Mesenchymal stem cell (in vitro differentiated cells and primary cell): ENCODE data around the gene GP1BA.

Experiments
- DNase-seq: peaks from one replicate; pipeline ENCODE4 v3.0.0-alpha.2; 2013
- H2AFZ ChIP-seq: one replicate; pipeline ENCODE4 v1.6.1; 2013; ENCODE audit warnings: low read depth, mild to moderate bottlenecking, control low read depth, inconsistent platforms, low read length, moderate library complexity
- H2AK5ac ChIP-seq: 2 replicates; pipeline ENCODE4 v1.6.1; 2013; ENCODE audit warnings: low read length, moderate library complexity, mild to moderate bottlenecking, inconsistent platforms; ENCODE audit not compliant: severe bottlenecking
- H2BK120ac ChIP-seq: one replicate; pipeline ENCODE4 v1.6.1; 2013; ENCODE audit warnings: low read depth, mild to moderate bottlenecking, inconsistent platforms, low read length, moderate library complexity
- H2BK12ac ChIP-seq, 2 experiments: one replicate each; pipeline ENCODE4 v1.6.1; 2013; ENCODE audit warnings: inconsistent platforms in 2 of 2, low read length in 2 of 2, mild to moderate bottlenecking in 2 of 2, moderate library complexity in 2 of 2, control low read depth in 1 of 2
- H2BK15ac ChIP-seq: one replicate; pipeline ENCODE4 v1.6.1; 2013; ENCODE audit warnings: mild to moderate bottlenecking, low read depth, inconsistent platforms; ENCODE audit not compliant: poor library complexity, severe bottlenecking
- H2BK5ac ChIP-seq: 2 replicates; pipeline ENCODE4 v1.6.1; 2013; ENCODE audit warnings: low read depth, mild to moderate bottlenecking, low read length, control low read depth, inconsistent platforms; ENCODE audit not compliant: poor library complexity, severe bottlenecking
- H3K14ac ChIP-seq, 2 experiments: one replicate each; pipeline ENCODE4 v1.6.1; 2013; ENCODE audit warnings: inconsistent platforms in 2 of 2, low read length in 2 of 2, control low read depth in 1 of 2, mild to moderate bottlenecking in 1 of 2, moderate library complexity in 1 of 2
- H3K18ac ChIP-seq, 2 experiments: one replicate each; pipeline ENCODE4 v1.6.1; 2013; ENCODE audit warnings: inconsistent platforms in 2 of 2, low read length in 2 of 2, control low read depth in 1 of 2, low read depth in 1 of 2, mild to moderate bottlenecking in 1 of 2
- H3K23ac ChIP-seq, 2 experiments: one replicate each; pipeline ENCODE4 v1.6.1; 2013; ENCODE audit warnings: inconsistent platforms in 2 of 2, low read length in 2 of 2, mild to moderate bottlenecking in 2 of 2, moderate library complexity in 2 of 2, control low read depth in 1 of 2
- H3K27ac ChIP-seq: 2 replicates; pipeline ENCODE4 v1.5.1; 2013; ENCODE audit warnings: mild to moderate bottlenecking, moderate library complexity, low read length, control low read depth, inconsistent platforms; ENCODE audit not compliant: poor library complexity, severe bottlenecking
- H3K27me3 ChIP-seq, 2 experiments: 2 replicates each; pipeline versions ENCODE4 v1.6.1 to v1.7.0; 2013; ENCODE audit warnings: low read length in 2 of 2, mild to moderate bottlenecking in 2 of 2, moderate library complexity in 2 of 2, control low read depth in 1 of 2, inconsistent platforms in 1 of 2; ENCODE audit not compliant: control insufficient read depth in 1 of 2, insufficient read depth in 1 of 2
- H3K36me3 ChIP-seq, 2 experiments: 2 replicates each; pipeline versions ENCODE4 v1.6.1 to v1.7.0; 2013; ENCODE audit warnings: low read length in 2 of 2, control low read depth in 1 of 2, inconsistent platforms in 1 of 2, low read depth in 1 of 2, mild to moderate bottlenecking in 1 of 2; ENCODE audit not compliant: insufficient read depth in 2 of 2, control insufficient read depth in 1 of 2
- H3K4ac ChIP-seq, 2 experiments: one replicate each; pipeline ENCODE4 v1.6.1; 2013; ENCODE audit warnings: inconsistent platforms in 2 of 2, low read length in 2 of 2, mild to moderate bottlenecking in 2 of 2, moderate library complexity in 2 of 2, control low read depth in 1 of 2, low read depth in 1 of 2
- H3K4me1 ChIP-seq: 2 replicates; pipeline ENCODE4 v1.6.1; 2013; ENCODE audit warnings: low read depth, low read length, control low read depth; ENCODE audit not compliant: control insufficient read depth, insufficient read depth
- H3K4me2 ChIP-seq: 2 replicates; pipeline ENCODE4 v1.6.1; 2013; ENCODE audit warnings: low read length, mild to moderate bottlenecking, inconsistent platforms; ENCODE audit not compliant: poor library complexity, severe bottlenecking
- H3K4me3 ChIP-seq, 2 experiments: 2 replicates each; pipeline versions ENCODE4 v1.5.1 to v1.7.0; 2013; ENCODE audit warnings: low read length in 2 of 2, mild to moderate bottlenecking in 2 of 2, control low read depth in 1 of 2, low read depth in 1 of 2; ENCODE audit not compliant: insufficient read depth in 1 of 2
- H3K79me1 ChIP-seq: replicated peaks from 2 replicates; pipeline ENCODE4 v1.6.1; 2013; ENCODE audit warnings: mild to moderate bottlenecking, control low read depth, low read length, inconsistent platforms; ENCODE audit not compliant: poor library complexity, severe bottlenecking
- H3K9ac ChIP-seq: 2 replicates; pipeline ENCODE4 v1.7.0; 2013; ENCODE audit warnings: mild to moderate bottlenecking, low read length, moderate library complexity
- H3K9me3 ChIP-seq: 2 replicates; pipeline ENCODE4 v1.7.0; 2013; ENCODE audit warnings: mild to moderate bottlenecking, low read length; ENCODE audit not compliant: control insufficient read depth
- H4K8ac ChIP-seq: one replicate; pipeline ENCODE4 v1.6.1; 2013; ENCODE audit warnings: inconsistent platforms, mild to moderate bottlenecking, low read length, moderate library complexity
- H4K91ac ChIP-seq: one replicate; pipeline ENCODE4 v1.6.1; 2013; ENCODE audit warnings: mild to moderate bottlenecking, low read length, inconsistent platforms
- WGBS: methylation state at CpG from one replicate; pipeline ENCODE4 v1.1.7; 2013; ENCODE audit warnings: mixed read lengths; 5-methylcytosine and 5-hydroxymethylcytosine counted together

Gene GP1BA

DNA sequence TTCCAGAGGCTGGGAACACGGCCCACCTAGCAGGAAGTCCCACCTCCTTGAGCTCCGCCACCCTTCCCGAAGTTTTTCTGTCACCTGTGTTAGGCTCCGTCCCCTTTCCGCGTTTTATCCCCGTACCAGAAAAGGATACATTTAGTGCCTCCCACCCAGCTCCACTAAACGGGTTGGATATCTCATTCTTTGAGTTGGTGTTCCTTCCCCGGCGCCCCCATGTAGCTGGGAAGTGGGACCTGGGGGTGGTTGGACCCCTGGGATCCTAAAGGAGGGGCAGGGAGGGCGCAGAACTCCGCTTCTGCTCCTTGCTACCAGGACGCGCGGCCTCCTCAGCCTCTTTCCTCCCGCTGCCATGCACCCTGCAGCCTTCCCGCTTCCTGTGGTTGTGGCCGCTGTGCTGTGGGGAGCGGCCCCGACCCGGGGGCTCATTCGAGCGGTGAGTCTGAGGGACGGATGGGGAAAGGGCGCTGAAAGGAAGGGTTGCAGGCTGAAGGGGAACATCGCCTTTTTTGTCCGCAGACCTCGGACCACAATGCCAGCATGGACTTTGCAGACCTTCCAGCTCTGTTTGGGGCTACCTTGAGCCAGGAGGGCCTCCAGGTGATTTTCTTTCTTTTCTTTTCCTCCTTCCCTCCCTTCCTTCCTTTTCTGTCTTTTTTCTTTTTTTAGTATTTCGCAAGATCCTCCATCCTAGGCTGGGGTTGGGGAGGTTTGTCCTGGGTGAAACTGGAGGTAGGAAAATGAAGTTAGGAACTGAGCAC is 8.7 kb downstream of the GP1BA start:
- H4K91ac ChIP-seq: peak overlapping the region; percentile 94
- peaks cover 63 to 68% of the 10 kb centered on the region in 2 experiments for H3K36me3 ChIP-seq
- peak overlapping the region; percentile 46 for H2AFZ ChIP-seq
- peaks cover 37% of the 10 kb centered on the region for H3K4me1 ChIP-seq
- H3K18ac ChIP-seq: peak overlapping the region; percentile 73 to 84
- H3K14ac ChIP-seq: peak overlapping the region; percentile 86 to 90
- peak overlapping the region; percentile 95 for H4K8ac ChIP-seq
- peak overlapping the region; percentile 97 for H3K9ac ChIP-seq
- peak overlapping the region; percentile 98 for H3K27ac ChIP-seq
- peak overlapping the region; percentile 94 for H3K4me2 ChIP-seq
- peak overlapping the region in 1 of 2 experiments; percentile 75 for H3K23ac ChIP-seq
- H3K4ac ChIP-seq: peak overlapping the region; percentile 80 to 96
- peak overlapping the region; percentile 80 to 98 for H3K4me3 ChIP-seq
- peak overlapping the region; percentile 64 for H2BK120ac ChIP-seq
- peak overlapping the region; percentile 46 for H2BK5ac ChIP-seq
- no peaks in the 10 kb centered on the region for H3K27me3 ChIP-seq
- no peak overlapping the region for H2BK15ac ChIP-seq
- H3K79me1 ChIP-seq: peaks cover 22% of the 10 kb centered on the region
- peak overlapping the region; percentile 79 for H2AK5ac ChIP-seq
- DNase-seq: no peak
- no peak overlapping the region for H2BK12ac ChIP-seq
- 3% methylated on average over 19 of the region's 29 CpGs for WGBS
- no peaks in the 10 kb centered on the region for H3K9me3 ChIP-seq

- H3K79me1 ChIP-seq: peaks cover 21% of the 10 kb centered on the region
- H2BK12ac ChIP-seq: no peak overlapping the region
- H3K4me3 ChIP-seq: peak overlapping the region in 1 of 2 experiments; percentile 98
- WGBS: 59% methylated on average over 4 of the region's 4 CpGs
- H2BK120ac ChIP-seq: no peak overlapping the region
- no peak overlapping the region for H3K18ac ChIP-seq
- H3K27me3 ChIP-seq: no peaks in the 10 kb centered on the region
- H2AK5ac ChIP-seq: peak overlapping the region; percentile 58
- peaks cover 60 to 68% of the 10 kb centered on the region in 2 experiments for H3K36me3 ChIP-seq
- peaks cover 40% of the 10 kb centered on the region for H3K4me1 ChIP-seq
- H3K9me3 ChIP-seq: no peaks in the 10 kb centered on the region
- H3K27ac ChIP-seq: peak overlapping the region; percentile 98
- peak overlapping the region; percentile 97 for H3K9ac ChIP-seq
- H2BK15ac ChIP-seq: no peak overlapping the region
- H3K14ac ChIP-seq: no peak overlapping the region
- peak overlapping the region; percentile 94 for H3K4me2 ChIP-seq
- H4K8ac ChIP-seq: peak overlapping the region; percentile 43
- H2AFZ ChIP-seq: no peak overlapping the region
- H4K91ac ChIP-seq: no peak overlapping the region
- H3K23ac ChIP-seq: no peak overlapping the region
- peak overlapping the region in 1 of 2 experiments; percentile 21 for H3K4ac ChIP-seq
- DNase-seq: no peak
- H2BK5ac ChIP-seq: no peak overlapping the region
These were observed 9.2 kb downstream of the GP1BA start for GRCh38 chr17:4941319-4941610.

GRCh38 chr17:4942760-4943508 is 10.9 kb downstream of the GP1BA start:
- H2BK12ac ChIP-seq: no peak overlapping the region
- H4K8ac ChIP-seq: no peak overlapping the region
- no peak overlapping the region for H2AFZ ChIP-seq
- H3K9me3 ChIP-seq: no peaks in the 10 kb centered on the region
- no peak for DNase-seq
- H3K27me3 ChIP-seq: no peaks in the 10 kb centered on the region
- no peak overlapping the region for H3K18ac ChIP-seq
- WGBS: 86% methylated on average over 5 of the region's 13 CpGs
- H3K4me1 ChIP-seq: peaks cover 40% of the 10 kb centered on the region
- H2BK120ac ChIP-seq: no peak overlapping the region
- no peak overlapping the region for H3K4me3 ChIP-seq
- H3K23ac ChIP-seq: no peak overlapping the region
- no peak overlapping the region for H3K4ac ChIP-seq
- H2BK15ac ChIP-seq: no peak overlapping the region
- no peak overlapping the region for H3K4me2 ChIP-seq
- peaks cover 52 to 58% of the 10 kb centered on the region in 2 experiments for H3K36me3 ChIP-seq
- peak overlapping the region; percentile 13 for H2AK5ac ChIP-seq
- peaks cover 10% of the 10 kb centered on the region for H3K79me1 ChIP-seq
- H3K9ac ChIP-seq: peak overlapping the region; percentile 97
- H3K14ac ChIP-seq: no peak overlapping the region
- no peak overlapping the region for H4K91ac ChIP-seq
- no peak overlapping the region for H2BK5ac ChIP-seq
- H3K27ac ChIP-seq: peak overlapping the region; percentile 17

- H2BK12ac ChIP-seq: no peak overlapping the region
- H3K9ac ChIP-seq: peak overlapping the region; percentile 97
- H3K23ac ChIP-seq: no peak overlapping the region
- no peak overlapping the region for H2BK5ac ChIP-seq
- no peaks in the 10 kb centered on the region for H3K9me3 ChIP-seq
- no peak overlapping the region for H3K4me3 ChIP-seq
- H3K18ac ChIP-seq: no peak overlapping the region
- H2AK5ac ChIP-seq: no peak overlapping the region
- no peak overlapping the region for H2AFZ ChIP-seq
- peaks cover 28% of the 10 kb centered on the region for H3K4me1 ChIP-seq
- no peak overlapping the region for H4K91ac ChIP-seq
- 88% methylated on average over 2 of the region's 3 CpGs for WGBS
- H3K27ac ChIP-seq: peak overlapping the region; percentile 98
- DNase-seq: no peak
- peak overlapping the region; percentile 45 for H4K8ac ChIP-seq
- no peak overlapping the region for H3K4me2 ChIP-seq
- H3K36me3 ChIP-seq: peaks cover 42 to 51% of the 10 kb centered on the region in 2 experiments
- no peaks in the 10 kb centered on the region for H3K27me3 ChIP-seq
- H2BK15ac ChIP-seq: no peak overlapping the region
- no peak overlapping the region for H3K4ac ChIP-seq
- H3K14ac ChIP-seq: no peak overlapping the region
- no peaks in the 10 kb centered on the region for H3K79me1 ChIP-seq
- no peak overlapping the region for H2BK120ac ChIP-seq
These were observed 12.1 kb downstream of the GP1BA start for GRCh38 chr17:4944163-4944553.
